ELF-1 (cell line): ENCODE results near the gene PET117.
"Not testable (repeated sequence)": the region's sequence is repeated elsewhere in the genome, so short reads cannot be mapped to it uniquely, and the experiment has no call there.

ENCODE experiments used
- DNase-seq: peaks from one replicate; pipeline ENCODE4 v3.0.0-alpha.2; 2016; ENCODE audit warnings: low read depth, low spot score

Gene PET117

GRCh38 chr20:18137412-18138265, at the start of gene PET117, which contains the start of gene KAT14:
Gene PET117 (plus strand): TSS chr20:18137863. CDS start chr20:18137956, 93 bp downstream.
Gene KAT14 (plus strand): TSS chr20:18137863. CDS start chr20:18142661, 4,798 bp downstream.
- DNase-seq, result peak; percentile 98

DNA sequence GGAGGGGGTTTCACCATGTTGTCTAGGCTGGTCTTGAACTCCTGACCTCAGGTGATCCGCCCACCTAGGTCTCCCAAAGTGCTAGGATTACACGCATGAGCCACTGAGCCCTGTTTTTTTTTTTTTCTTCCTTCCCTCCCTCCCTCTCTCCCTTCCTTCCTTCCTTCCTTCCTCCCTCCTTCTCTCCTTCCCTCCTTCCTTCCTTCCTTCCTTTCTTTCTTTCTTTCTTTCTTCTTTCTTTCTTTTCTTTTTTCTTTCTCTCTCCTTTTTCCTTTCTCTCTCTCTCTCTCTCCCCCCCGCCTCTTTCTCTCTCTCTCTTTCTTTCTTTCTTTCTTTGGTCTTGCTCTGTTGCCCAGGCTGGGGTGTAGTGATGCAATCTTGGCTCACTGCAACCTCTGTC, 49.4 kb upstream of the PET117 start:
- not testable (repeated sequence) for DNase-seq

DNA sequence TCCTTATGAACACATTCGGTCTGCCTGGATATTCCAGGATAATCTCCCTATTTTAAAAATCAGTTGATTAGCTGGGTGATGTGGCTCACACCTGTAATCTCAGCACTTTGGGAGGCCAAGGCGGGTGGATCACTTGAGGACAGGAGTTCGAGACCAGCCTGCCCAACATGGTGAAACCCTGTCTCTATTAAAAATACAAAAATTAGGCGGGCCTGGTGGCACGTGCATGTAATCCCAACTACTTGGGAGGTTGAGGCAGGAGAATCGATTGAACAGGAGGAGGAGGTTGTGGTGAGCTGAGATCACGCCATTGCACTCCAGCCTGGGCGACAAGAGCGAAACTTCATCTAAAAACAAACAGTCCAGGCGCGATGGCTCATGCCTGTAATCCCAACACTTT, 48.8 kb upstream of the PET117 start:
- DNase-seq, result not testable (repeated sequence)

- no peak for DNase-seq
Observed at GRCh38 chr20:18090044-18090443, 47.6 kb upstream of the PET117 start.

DNA sequence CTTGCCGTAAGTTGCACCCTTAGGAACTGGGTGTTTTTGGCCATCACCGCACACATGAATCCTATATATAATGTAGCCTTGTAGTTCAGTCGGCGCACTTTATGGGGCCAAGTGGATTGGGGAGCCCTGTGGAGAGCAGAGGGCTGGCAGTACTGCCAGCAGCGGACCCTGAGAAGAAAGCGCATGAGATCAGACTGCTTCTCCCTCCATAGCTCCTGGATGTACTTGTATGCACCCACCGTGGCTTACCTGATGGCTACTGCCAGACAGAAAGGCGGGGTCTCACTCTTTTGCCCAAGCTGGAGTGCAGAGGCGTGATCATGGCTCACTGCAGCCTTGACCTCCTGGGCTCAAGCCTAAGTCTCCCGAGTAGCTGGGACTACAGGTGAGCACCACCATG, 47.2 kb upstream of the PET117 start:
- no peak for DNase-seq

DNA sequence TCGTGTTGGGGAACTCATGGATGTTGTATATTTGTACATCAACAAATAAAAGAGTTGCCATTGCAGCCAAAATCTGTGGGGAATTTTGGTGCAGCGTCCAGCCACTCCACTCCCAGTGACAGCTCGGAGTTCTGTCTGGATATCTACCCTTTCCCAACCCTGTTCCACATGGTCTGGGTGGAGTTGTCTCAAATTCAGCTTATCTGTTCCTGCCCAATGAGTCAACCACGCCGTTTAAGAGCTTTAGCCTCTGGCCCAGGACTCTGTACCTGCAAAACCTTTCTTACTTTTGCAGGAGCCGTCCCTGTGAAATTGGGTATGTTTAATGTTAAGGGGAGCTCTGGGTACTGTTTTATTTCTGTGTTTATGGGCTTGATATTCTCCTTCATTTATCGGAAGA, 46.0 kb upstream of the PET117 start:
- DNase-seq, result no peak

DNA sequence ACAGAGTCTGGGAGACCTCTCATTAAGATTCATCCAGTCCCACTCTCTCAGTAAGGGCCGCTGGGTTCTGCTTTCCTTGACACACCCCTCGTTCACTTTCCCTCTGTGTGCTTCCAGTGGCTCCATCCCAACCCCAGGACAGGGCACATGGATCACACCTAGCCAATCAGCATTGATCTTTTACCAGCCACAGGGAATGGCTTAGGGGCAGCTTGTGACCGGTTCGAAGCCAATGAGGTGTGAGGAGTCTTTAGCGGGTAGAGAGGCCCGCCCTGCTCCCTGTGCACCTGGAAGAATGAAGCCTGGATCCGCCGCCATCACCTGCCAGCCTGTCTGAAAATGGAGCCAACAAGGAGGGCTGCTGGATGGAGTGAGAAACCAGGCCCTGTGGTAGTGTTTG, 44.8 kb upstream of the PET117 start:
- peak; percentile 23 for DNase-seq

GRCh38 chr20:18093388-18093787, 44.3 kb upstream of the PET117 start:
- DNase-seq, result no peak

DNA sequence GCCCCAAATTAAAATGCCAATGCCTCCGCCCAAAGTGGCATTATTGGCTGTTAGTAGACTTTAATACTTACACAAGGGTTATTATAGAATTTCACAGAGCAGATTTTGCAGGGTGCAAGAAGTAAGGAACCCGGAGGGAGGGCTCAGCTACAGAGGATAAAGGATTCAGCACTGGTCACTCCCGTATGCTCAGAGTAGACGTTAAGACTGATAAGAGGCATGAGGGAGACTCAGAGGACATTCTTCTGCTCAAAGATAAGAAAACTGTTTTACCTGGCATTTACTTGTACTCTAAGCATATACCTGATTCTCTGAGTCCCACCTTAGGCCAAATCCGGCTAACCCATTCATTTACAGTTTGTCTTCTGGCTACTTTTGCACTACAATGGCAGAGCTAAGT, 43.5 kb upstream of the PET117 start:
- no peak for DNase-seq

DNA sequence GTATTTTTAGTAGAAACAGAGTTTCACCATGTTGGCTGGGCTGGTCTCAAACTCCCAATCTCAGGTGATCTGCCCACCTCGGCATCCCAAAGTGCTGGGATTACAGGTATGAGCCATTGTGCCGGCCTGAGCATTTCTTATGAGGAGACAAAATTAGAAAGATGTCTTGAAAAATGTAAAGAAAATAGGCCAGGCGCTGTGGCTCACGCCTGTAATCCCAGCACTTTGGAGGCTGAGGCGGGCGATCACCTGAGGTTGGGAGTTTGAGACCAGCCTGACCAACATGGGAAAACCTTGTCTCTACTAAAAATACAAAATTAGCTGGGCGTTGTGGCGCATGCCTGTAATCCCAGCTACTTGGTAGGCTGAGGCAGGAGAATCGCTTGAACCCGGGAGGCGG, 37.1 kb upstream of the PET117 start:
- not testable (repeated sequence) for DNase-seq

GRCh38 chr20:18101125-18101810, 36.4 kb upstream of the PET117 start:
- DNase-seq, result peak; percentile 74

GRCh38 chr20:18103497-18103896, 34.2 kb upstream of the PET117 start:
- DNase-seq, result no peak

DNA sequence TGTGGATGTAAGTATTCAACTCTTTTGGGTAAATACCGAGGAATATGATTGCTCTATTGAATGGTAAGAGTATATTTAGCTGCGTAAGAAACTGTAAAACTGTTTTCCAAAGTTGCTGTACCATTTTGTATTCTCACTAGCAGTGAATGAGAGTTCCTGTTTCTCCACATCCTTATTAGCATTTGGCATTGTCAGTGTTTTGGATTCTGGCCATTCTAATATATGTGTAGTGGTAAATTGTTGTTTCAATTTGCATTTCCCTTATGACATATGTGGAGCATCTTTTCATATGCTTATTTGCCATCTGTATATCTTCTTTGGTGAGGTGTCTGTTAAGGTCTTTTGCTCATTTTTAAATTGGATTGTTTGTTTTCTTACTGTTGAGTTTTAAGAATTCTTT, 29.3 kb upstream of the PET117 start:
- no peak for DNase-seq

DNA sequence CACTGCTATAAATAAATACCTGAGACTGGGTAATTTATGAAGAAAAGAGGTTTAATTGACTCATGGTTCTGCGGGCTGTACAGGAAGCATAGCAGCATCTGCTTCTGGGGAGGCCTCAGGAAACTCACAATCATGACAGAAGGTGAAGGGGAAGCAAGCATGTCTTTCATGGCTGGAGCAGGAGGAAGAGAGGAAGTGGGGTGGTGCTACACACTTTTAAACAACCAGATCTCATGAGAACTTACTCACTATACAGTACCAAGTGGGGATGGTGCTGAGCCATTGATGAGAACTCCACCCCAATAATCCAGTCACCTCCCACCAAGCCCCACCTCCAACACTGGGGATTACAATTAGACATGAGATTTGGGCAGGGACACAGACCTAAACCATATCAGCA, 9.1 kb upstream of the PET117 start:
- not testable (repeated sequence) for DNase-seq

DNA sequence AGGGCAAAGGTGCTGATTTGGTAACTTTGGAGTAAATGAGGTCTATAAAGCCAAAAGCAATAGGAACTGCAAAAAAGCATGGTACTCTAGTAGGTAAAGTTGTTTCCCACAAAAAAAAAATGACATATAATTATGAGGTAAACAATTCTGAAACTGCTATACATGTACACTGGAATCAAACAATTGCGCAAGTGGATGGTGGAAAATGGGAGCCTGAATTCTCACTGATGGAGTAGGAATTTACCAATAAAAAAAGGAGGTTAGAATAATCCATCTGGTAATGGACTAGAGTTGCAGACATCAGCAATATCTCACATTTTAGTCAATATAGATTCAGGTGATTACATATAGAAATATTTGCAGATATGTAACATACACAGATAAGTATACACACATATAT, 5.0 kb upstream of the PET117 start:
- DNase-seq, result no peak

DNA sequence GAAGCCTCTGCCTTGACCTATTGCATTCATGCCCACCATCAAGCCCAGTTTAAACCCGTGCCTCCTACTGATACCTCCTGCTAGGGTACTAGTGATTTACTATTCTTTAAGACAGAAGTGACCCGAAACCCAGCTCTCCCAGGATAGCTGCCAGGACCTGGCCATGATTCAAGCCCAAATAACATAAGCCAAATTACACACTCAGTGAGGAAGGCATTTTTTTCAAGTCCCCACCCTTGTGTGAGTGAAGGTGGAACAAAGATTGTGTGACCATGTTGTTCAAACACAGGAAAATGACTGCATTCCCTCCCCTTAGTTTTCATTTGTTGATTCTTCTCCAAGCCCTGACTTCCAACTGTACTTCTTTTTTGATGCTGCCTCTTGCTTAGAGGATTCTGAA, 3.7 kb upstream of the PET117 start:
- no peak for DNase-seq

DNA sequence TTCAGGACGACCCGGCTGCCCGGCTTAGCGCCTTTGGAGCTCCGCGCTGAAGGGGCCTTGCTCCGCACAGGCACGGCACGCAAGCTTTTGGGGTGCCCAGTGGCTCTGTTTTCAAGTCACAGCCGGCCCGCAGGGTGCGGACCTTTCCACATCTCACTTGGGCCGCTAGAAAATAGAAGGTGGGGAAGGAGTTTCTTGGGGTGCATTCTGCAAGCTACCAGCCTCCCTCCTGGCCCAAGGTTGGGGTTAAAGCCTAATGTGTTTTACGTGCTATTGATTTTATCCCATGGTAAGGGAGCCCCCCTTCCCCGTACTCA, 561 bp downstream of the PET117 start:
- no peak for DNase-seq

DNA sequence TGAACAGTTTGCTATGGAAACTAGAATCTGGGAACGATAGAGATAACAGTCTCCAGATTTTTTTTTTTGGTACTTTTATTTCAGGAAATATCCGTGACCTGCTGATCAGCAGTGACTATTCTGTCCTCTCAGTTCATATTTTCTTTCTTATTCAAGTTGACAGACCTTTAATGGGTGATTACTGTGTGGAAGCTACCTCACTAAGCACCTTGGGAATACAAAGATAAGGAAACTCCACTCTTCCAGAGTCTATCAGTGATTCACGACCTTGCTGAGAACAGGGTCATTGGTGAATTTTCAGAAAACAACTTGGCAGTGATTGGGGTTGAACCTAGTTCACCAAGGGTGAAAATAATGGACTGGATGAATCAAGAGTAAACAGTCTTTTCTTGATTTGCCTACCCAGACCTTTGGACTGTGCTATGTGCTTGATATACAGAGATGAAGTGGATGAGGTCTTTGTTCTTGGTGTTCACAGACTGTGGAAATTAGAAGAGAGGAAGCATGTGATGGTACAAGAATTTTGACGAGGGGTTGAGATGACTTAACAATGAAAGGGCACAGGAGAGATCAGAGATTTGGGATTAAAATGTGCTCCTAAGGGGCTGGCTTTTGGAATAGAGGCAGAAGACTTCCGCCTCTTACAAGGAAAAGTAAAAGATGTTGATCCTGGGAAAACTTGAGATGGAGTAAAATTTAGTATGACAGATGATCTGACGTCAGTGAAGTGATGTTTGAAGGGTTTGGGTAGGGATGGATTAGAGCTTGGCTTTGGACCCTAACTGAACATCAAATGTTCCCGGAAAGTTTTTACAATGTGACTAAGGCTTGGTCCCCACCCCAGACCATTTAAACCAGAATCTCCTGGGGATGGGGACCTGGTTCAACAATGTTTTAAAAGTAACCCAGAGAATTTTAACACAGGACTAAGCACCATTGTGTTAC, 1.2 kb downstream of the PET117 start:
- no peak for DNase-seq

GRCh38 chr20:18139832-18140231, 2.2 kb downstream of the PET117 start:
- no peak for DNase-seq

DNA sequence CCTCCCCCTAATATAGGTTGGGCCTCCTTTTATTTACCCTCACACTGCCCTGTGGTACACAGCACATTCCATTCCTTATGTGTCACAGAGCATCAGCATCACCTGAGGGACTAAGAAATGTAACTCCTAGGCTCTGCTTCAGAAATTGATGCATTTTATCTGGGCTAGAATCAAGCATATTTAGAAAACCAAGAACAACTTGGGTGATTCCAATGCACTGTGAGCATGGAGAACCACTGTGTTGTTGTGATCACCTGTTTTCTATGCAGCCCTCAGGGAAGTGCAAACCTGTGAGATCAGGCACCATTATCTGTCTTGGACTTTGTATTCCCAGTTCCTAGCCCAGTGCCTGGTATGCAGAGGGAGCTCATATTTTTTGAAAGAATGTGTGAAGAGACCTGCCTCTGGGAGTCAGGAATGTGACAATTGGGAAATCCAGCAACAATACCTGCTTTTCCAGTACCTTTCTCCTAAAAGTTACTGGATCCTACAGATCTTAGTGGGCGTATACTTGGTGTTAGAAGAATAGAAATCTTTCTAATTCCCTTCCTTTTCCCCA, 7.0 kb downstream of the PET117 start:
- peak; percentile 73 for DNase-seq

- DNase-seq, result no peak
Observed at GRCh38 chr20:18154342-18154741, 16.7 kb downstream of the PET117 start.

GRCh38 chr20:18156045-18156444, 18.4 kb downstream of the PET117 start:
- DNase-seq, result no peak
